GM23338 (cell line): ENCODE measurements around the gene GRXCR2. TPM values are rescaled to one million over a fixed set of nuclear protein-coding genes. Genes with fewer than 3 reads are reported as not detected.

Experiments
- ATAC-seq: fragments of 200-7000 bp; cut with Tn5 transposase; 3 replicates; pipeline ENCODE4 v1.9.1; 2020
- DNase-seq: peaks from one replicate; pipeline ENCODE4 v3.0.0-alpha.2; 2015; ENCODE audit warnings: low spot score
- H2AFZ ChIP-seq: fragments of 200-600 bp; sonication (generic); 2 replicates; pipeline ENCODE4 v1.8.0; 2016; ENCODE audit warnings: antibody characterized with exemption, mild to moderate bottlenecking, moderate library complexity
- H3F3A ChIP-seq: fragments of 200-600 bp; sonication (generic); replicated peaks from 2 replicates; pipeline ENCODE4 v1.8.0; 2017; ENCODE audit warnings: antibody characterized with exemption, mixed run types, low read depth
- H3K27ac ChIP-seq: fragments of 200-600 bp; sonication (generic); 2 replicates; pipeline ENCODE4 v1.6.1; 2016; ENCODE audit warnings: low read depth
- H3K27me3 ChIP-seq: fragments of 200-600 bp; sonication (generic); 2 replicates; pipeline ENCODE4 v1.8.0; 2016; ENCODE audit warnings: mild to moderate bottlenecking, mixed run types, moderate library complexity; ENCODE audit not compliant: insufficient read depth
- H3K36me3 ChIP-seq: fragments of 200-600 bp; sonication (generic); 2 replicates; pipeline ENCODE4 v1.8.0; 2016; ENCODE audit warnings: mild to moderate bottlenecking; ENCODE audit not compliant: insufficient read depth
- H3K4me1 ChIP-seq: fragments of 200-600 bp; sonication (generic); 2 replicates; pipeline ENCODE4 v1.8.0; 2016; ENCODE audit warnings: mild to moderate bottlenecking, moderate library complexity; ENCODE audit not compliant: insufficient read depth
- H3K4me2 ChIP-seq: fragments of 200-600 bp; sonication (generic); 2 replicates; pipeline ENCODE4 v1.7.1; 2017; ENCODE audit warnings: mixed run types
- H3K4me3 ChIP-seq: fragments of 200-600 bp; sonication (generic); 2 replicates; pipeline ENCODE4 v1.6.1; 2016; ENCODE audit warnings: mixed run types
- H3K79me2 ChIP-seq: fragments of 200-600 bp; sonication (generic); replicated peaks from 2 replicates; pipeline ENCODE4 v1.8.0; 2017; ENCODE audit warnings: mild to moderate bottlenecking; ENCODE audit not compliant: insufficient read depth
- H3K9me2 ChIP-seq: fragments of 200-600 bp; sonication (generic); 2 replicates; pipeline ENCODE4 v1.8.0; 2017; ENCODE audit not compliant: insufficient read depth
- H4K20me1 ChIP-seq: fragments of 200-600 bp; sonication (generic); replicated peaks from 2 replicates; pipeline ENCODE4 v1.8.0; 2017; ENCODE audit warnings: mild to moderate bottlenecking; ENCODE audit not compliant: insufficient read depth
- H3K27ac Mint-ChIP-seq: 2 replicates; pipeline ENCODE4 v1.8.0; 2020; ENCODE audit warnings: inconsistent platforms, mild to moderate bottlenecking, moderate library complexity, mixed read lengths
- H3K27me3 Mint-ChIP-seq: 3 replicates; pipeline ENCODE4 v1.8.0; 2022; ENCODE audit warnings: low read depth, mild to moderate bottlenecking, moderate library complexity, mixed read lengths, inconsistent platforms; ENCODE audit not compliant: insufficient read depth, poor library complexity
- H3K36me3 Mint-ChIP-seq: 3 replicates; pipeline ENCODE4 v1.8.0; 2021; ENCODE audit warnings: low read depth, mild to moderate bottlenecking, inconsistent platforms, moderate library complexity, mixed read lengths
- H3K4me1 Mint-ChIP-seq: 3 replicates; pipeline ENCODE4 v1.8.0; 2020; ENCODE audit warnings: mild to moderate bottlenecking, inconsistent platforms, mixed read lengths
- H3K4me3 Mint-ChIP-seq: 3 replicates; pipeline ENCODE4 v1.8.0; 2021; ENCODE audit warnings: moderate library complexity, mild to moderate bottlenecking, inconsistent platforms, mixed read lengths
- H3K9me3 Mint-ChIP-seq: 3 replicates; pipeline ENCODE4 v1.8.0; 2020; ENCODE audit warnings: moderate library complexity, mild to moderate bottlenecking, inconsistent platforms, mixed read lengths
- CREB1 ChIP-seq: fragments of 250-450 bp; sonication (Bioruptor Pico); IDR thresholded peaks from 2 replicates; pipeline ENCODE4 v1.5.0; 2020; ENCODE audit warnings: low read depth, mild to moderate bottlenecking, moderate library complexity
- EZH2 ChIP-seq: fragments of 200-600 bp; sonication (generic); IDR thresholded peaks from one replicate; pipeline ENCODE4 v1.8.0; 2017; ENCODE audit warnings: antibody characterized with exemption, mild to moderate bottlenecking, low read depth; ENCODE audit not compliant: unreplicated experiment
- EZH2phosphoT487 ChIP-seq: fragments of 200-600 bp; sonication (generic); IDR thresholded peaks from one replicate; pipeline ENCODE4 v1.8.1; 2018; ENCODE audit warnings: antibody characterized with exemption; ENCODE audit not compliant: unreplicated experiment
- JUNB ChIP-seq: IDR thresholded peaks from one replicate; pipeline ENCODE4 v1.6.1; 2016; ENCODE audit warnings: antibody characterized with exemption; ENCODE audit not compliant: unreplicated experiment
- NANOG ChIP-seq: IDR thresholded peaks from 2 replicates; pipeline ENCODE4 v1.6.1; 2016; ENCODE audit warnings: antibody characterized with exemption, borderline replicate concordance
- POLR2AphosphoS5 ChIP-seq: IDR thresholded peaks from 2 replicates; pipeline ENCODE4 v1.6.1; 2016; ENCODE audit warnings: antibody characterized with exemption, low read depth
- STAT1 ChIP-seq: IDR thresholded peaks from one replicate; pipeline ENCODE4 v1.6.1; 2016; ENCODE audit warnings: antibody characterized with exemption; ENCODE audit not compliant: unreplicated experiment
- ZNF114 ChIP-seq: fragments of 250-450 bp; sonication (Bioruptor Pico); IDR thresholded peaks from 2 replicates; pipeline ENCODE4 v1.5.0; 2020; ENCODE audit warnings: mild to moderate bottlenecking, moderate library complexity
- ZNF331 ChIP-seq: fragments of 250-450 bp; sonication (Bioruptor Pico); IDR thresholded peaks from 2 replicates; pipeline ENCODE4 v1.5.0; 2020; ENCODE audit warnings: low read depth, mild to moderate bottlenecking, moderate library complexity
- polyA plus RNA-seq: library from polyadenylated mRNA; unstranded; fragments of >200 nt; fragmentation: Nextera tagmentation; extraction: Ambion mirVana; gene quantifications from 2 replicates; pipeline ENCODE4 v1.2.1, GENCODE V29; 2016
- total RNA-seq: library from RNA; depleted of rRNA; stranded (reverse); fragments of >200 nt; shearing (Covaris generic); gene quantifications from 2 replicates; pipeline ENCODE4 v1.2.3, GENCODE V29; 2014
- TF ChIP-seq, protein P1 (sequence below): IDR thresholded peaks from one replicate; pipeline ENCODE4 v1.6.1; 2018; ENCODE audit warnings: antibody characterized with exemption; ENCODE audit not compliant: unreplicated experiment
- TF ChIP-seq, protein P2 (sequence below): fragments of 250-450 bp; sonication (Bioruptor Pico); IDR thresholded peaks from 2 replicates; pipeline ENCODE4 v1.5.0; 2020; ENCODE audit warnings: mild to moderate bottlenecking, moderate library complexity
- TF ChIP-seq, protein P3 (sequence below), 2 experiments: fragments of 200-600 bp in 1 of 2; sonication (generic) in 1 of 2; conservative IDR thresholded peaks; 2 replicates each; pipeline versions ENCODE4 v1.5.1 to v1.6.1; 2016 to 2017; ENCODE audit warnings: antibody characterized with exemption in 2 of 2, low read depth in 2 of 2, mild to moderate bottlenecking in 2 of 2, moderate library complexity in 1 of 2
- TF ChIP-seq, protein P4 (sequence below): IDR thresholded peaks from 2 replicates; pipeline ENCODE4 v1.6.1; 2016; ENCODE audit warnings: antibody characterized with exemption

The GRXCR2 gene
- total and polyA plus RNA-seq, 2 experiments from 2014 or later = not detected

DNA sequence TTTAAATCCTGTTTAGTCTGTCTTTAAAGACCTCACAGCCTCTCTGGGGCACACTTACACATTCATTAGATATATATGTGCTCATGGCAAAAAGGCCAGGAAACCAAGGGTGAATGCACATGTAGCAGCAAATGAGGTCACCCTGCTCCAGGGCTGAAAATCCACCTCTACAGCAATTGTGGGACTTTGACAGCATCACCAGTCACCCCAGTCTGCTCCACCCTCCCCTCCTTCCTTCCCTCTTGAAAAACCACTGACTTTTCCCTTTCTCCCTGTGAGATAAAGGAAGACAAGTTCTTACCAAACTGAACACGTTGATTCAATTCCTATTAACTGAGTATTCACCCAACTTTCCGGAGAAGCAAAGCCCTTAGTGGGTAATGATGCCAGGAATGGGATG is 48.4 kb upstream of the GRXCR2 start:
- no peaks in the 10 kb centered on the region for H3K36me3 ChIP-seq
- H3K27me3 Mint-ChIP-seq = peaks cover 4% of the 10 kb centered on the region
- H3K4me2 ChIP-seq = no peak overlapping the region
- H2AFZ ChIP-seq = no peak overlapping the region
- no peaks in the 10 kb centered on the region for H4K20me1 ChIP-seq
- no peaks in the 10 kb centered on the region for H3F3A ChIP-seq
- no peak for ATAC-seq
- no peak overlapping the region for H3K27ac Mint-ChIP-seq
- no peak overlapping the region for H3K4me3 Mint-ChIP-seq
- H3K79me2 ChIP-seq = no peaks in the 10 kb centered on the region
- DNase-seq = no peak
- peaks cover 13% of the 10 kb centered on the region for H3K4me1 ChIP-seq
- no peaks in the 10 kb centered on the region for H3K36me3 Mint-ChIP-seq
- H3K27ac ChIP-seq = no peak overlapping the region
- H3K4me1 Mint-ChIP-seq = peaks cover 22% of the 10 kb centered on the region
- no peaks in the 10 kb centered on the region for H3K9me3 Mint-ChIP-seq
- no peak for TF ChIP-seq POLR2AphosphoS5
- TF ChIP-seq STAT1 = no peak
- TF ChIP-seq, protein P1, sequence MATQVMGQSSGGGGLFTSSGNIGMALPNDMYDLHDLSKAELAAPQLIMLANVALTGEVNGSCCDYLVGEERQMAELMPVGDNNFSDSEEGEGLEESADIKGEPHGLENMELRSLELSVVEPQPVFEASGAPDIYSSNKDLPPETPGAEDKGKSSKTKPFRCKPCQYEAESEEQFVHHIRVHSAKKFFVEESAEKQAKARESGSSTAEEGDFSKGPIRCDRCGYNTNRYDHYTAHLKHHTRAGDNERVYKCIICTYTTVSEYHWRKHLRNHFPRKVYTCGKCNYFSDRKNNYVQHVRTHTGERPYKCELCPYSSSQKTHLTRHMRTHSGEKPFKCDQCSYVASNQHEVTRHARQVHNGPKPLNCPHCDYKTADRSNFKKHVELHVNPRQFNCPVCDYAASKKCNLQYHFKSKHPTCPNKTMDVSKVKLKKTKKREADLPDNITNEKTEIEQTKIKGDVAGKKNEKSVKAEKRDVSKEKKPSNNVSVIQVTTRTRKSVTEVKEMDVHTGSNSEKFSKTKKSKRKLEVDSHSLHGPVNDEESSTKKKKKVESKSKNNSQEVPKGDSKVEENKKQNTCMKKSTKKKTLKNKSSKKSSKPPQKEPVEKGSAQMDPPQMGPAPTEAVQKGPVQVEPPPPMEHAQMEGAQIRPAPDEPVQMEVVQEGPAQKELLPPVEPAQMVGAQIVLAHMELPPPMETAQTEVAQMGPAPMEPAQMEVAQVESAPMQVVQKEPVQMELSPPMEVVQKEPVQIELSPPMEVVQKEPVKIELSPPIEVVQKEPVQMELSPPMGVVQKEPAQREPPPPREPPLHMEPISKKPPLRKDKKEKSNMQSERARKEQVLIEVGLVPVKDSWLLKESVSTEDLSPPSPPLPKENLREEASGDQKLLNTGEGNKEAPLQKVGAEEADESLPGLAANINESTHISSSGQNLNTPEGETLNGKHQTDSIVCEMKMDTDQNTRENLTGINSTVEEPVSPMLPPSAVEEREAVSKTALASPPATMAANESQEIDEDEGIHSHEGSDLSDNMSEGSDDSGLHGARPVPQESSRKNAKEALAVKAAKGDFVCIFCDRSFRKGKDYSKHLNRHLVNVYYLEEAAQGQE = no peak
- no peak for TF ChIP-seq ZNF331 (CRISPR knock-in tag)
- TF ChIP-seq, protein P2, sequence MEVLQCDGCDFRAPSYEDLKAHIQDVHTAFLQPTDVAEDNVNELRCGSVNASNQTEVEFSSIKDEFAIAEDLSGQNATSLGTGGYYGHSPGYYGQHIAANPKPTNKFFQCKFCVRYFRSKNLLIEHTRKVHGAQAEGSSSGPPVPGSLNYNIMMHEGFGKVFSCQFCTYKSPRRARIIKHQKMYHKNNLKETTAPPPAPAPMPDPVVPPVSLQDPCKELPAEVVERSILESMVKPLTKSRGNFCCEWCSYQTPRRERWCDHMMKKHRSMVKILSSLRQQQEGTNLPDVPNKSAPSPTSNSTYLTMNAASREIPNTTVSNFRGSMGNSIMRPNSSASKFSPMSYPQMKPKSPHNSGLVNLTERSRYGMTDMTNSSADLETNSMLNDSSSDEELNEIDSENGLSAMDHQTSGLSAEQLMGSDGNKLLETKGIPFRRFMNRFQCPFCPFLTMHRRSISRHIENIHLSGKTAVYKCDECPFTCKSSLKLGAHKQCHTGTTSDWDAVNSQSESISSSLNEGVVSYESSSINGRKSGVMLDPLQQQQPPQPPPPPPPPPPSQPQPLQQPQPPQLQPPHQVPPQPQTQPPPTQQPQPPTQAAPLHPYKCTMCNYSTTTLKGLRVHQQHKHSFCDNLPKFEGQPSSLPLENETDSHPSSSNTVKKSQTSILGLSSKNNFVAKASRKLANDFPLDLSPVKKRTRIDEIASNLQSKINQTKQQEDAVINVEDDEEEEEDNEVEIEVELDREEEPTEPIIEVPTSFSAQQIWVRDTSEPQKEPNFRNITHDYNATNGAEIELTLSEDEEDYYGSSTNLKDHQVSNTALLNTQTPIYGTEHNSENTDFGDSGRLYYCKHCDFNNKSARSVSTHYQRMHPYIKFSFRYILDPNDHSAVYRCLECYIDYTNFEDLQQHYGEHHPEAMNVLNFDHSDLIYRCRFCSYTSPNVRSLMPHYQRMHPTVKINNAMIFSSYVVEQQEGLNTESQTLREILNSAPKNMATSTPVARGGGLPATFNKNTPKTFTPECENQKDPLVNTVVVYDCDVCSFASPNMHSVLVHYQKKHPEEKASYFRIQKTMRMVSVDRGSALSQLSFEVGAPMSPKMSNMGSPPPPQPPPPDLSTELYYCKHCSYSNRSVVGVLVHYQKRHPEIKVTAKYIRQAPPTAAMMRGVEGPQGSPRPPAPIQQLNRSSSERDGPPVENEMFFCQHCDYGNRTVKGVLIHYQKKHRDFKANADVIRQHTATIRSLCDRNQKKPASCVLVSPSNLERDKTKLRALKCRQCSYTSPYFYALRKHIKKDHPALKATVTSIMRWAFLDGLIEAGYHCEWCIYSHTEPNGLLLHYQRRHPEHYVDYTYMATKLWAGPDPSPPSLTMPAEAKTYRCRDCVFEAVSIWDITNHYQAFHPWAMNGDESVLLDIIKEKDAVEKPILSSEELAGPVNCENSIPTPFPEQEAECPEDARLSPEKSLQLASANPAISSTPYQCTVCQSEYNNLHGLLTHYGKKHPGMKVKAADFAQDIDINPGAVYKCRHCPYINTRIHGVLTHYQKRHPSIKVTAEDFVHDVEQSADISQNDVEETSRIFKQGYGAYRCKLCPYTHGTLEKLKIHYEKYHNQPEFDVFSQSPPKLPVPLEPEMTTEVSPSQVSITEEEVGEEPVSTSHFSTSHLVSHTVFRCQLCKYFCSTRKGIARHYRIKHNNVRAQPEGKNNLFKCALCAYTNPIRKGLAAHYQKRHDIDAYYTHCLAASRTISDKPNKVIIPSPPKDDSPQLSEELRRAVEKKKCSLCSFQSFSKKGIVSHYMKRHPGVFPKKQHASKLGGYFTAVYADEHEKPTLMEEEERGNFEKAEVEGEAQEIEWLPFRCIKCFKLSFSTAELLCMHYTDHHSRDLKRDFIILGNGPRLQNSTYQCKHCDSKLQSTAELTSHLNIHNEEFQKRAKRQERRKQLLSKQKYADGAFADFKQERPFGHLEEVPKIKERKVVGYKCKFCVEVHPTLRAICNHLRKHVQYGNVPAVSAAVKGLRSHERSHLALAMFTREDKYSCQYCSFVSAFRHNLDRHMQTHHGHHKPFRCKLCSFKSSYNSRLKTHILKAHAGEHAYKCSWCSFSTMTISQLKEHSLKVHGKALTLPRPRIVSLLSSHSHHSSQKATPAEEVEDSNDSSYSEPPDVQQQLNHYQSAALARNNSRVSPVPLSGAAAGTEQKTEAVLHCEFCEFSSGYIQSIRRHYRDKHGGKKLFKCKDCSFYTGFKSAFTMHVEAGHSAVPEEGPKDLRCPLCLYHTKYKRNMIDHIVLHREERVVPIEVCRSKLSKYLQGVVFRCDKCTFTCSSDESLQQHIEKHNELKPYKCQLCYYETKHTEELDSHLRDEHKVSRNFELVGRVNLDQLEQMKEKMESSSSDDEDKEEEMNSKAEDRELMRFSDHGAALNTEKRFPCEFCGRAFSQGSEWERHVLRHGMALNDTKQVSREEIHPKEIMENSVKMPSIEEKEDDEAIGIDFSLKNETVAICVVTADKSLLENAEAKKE = no peak
- no peak for TF ChIP-seq EZH2
- TF ChIP-seq CREB1 (CRISPR knock-in tag) = no peak
- TF ChIP-seq EZH2phosphoT487 = no peak
- no peak for TF ChIP-seq JUNB
- TF ChIP-seq, protein P3, sequence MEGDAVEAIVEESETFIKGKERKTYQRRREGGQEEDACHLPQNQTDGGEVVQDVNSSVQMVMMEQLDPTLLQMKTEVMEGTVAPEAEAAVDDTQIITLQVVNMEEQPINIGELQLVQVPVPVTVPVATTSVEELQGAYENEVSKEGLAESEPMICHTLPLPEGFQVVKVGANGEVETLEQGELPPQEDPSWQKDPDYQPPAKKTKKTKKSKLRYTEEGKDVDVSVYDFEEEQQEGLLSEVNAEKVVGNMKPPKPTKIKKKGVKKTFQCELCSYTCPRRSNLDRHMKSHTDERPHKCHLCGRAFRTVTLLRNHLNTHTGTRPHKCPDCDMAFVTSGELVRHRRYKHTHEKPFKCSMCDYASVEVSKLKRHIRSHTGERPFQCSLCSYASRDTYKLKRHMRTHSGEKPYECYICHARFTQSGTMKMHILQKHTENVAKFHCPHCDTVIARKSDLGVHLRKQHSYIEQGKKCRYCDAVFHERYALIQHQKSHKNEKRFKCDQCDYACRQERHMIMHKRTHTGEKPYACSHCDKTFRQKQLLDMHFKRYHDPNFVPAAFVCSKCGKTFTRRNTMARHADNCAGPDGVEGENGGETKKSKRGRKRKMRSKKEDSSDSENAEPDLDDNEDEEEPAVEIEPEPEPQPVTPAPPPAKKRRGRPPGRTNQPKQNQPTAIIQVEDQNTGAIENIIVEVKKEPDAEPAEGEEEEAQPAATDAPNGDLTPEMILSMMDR (conservative IDR thresholded peaks at IDR 0.05; ENCODE audit: low read depth in 2 of 2) = no peak
- TF ChIP-seq ZNF114 (CRISPR knock-in tag) = no peak
- TF ChIP-seq NANOG = no peak
- TF ChIP-seq, protein P4, sequence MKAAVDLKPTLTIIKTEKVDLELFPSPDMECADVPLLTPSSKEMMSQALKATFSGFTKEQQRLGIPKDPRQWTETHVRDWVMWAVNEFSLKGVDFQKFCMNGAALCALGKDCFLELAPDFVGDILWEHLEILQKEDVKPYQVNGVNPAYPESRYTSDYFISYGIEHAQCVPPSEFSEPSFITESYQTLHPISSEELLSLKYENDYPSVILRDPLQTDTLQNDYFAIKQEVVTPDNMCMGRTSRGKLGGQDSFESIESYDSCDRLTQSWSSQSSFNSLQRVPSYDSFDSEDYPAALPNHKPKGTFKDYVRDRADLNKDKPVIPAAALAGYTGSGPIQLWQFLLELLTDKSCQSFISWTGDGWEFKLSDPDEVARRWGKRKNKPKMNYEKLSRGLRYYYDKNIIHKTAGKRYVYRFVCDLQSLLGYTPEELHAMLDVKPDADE = no peak
- H3K4me3 ChIP-seq = no peak overlapping the region
- no peaks in the 10 kb centered on the region for H3K27me3 ChIP-seq
- peaks cover 11% of the 10 kb centered on the region; the same call in 1 of the 2 replicates for H3K9me2 ChIP-seq
